WTC11 (cell line): ENCODE data around the gene KAT2B. TPM values are rescaled to one million over a fixed set of nuclear protein-coding genes. Genes with fewer than 3 reads are reported as not detected.

ENCODE experiments used
- ATAC-seq: fragments of 200-7000 bp; cut with Tn5 transposase; 2 replicates; pipeline ENCODE4 v1.10.0; 2021; ENCODE audit warnings: mild to moderate bottlenecking, moderate library complexity
- CTCF ChIA-PET: fragments of 300-600 bp; sonication (Branson Sonifier 250); formaldehyde crosslinking; loops from one replicate; lab custom pipeline; 2021; ENCODE audit warnings: antibody characterized with exemption; lab: Charles Lee
- POLR2A ChIA-PET: fragments of 350-600 bp; sonication (Branson Sonifier 250); formaldehyde crosslinking; loops from one replicate; lab custom pipeline; 2021; ENCODE audit warnings: antibody characterized with exemption; lab: Charles Lee
- DNase-seq: peaks from one replicate; pipeline ENCODE4 v3.0.0; 2021; ENCODE audit warnings: low spot score
- H3K27ac Mint-ChIP-seq: 2 replicates; pipeline ENCODE4 v1.8.0; 2021; ENCODE audit warnings: mixed read lengths
- H3K27me3 Mint-ChIP-seq: 2 replicates; pipeline ENCODE4 v1.8.0; 2021; ENCODE audit warnings: low read depth, mild to moderate bottlenecking, moderate library complexity, mixed read lengths
- H3K36me3 Mint-ChIP-seq: 2 replicates; pipeline ENCODE4 v1.8.0; 2021; ENCODE audit warnings: mixed read lengths
- H3K4me1 Mint-ChIP-seq: 2 replicates; pipeline ENCODE4 v1.8.0; 2022; ENCODE audit warnings: mixed read lengths
- H3K4me3 Mint-ChIP-seq: 2 replicates; pipeline ENCODE4 v1.8.0; 2021; ENCODE audit warnings: mild to moderate bottlenecking, moderate library complexity, mixed read lengths
- H3K9me3 Mint-ChIP-seq: 2 replicates; pipeline ENCODE4 v1.8.0; 2021; ENCODE audit warnings: mixed read lengths
- E2F1 ChIP-seq: sonication (generic); formaldehyde crosslinking; IDR thresholded peaks from 2 replicates; pipeline ENCODE4 v1.8.0; 2022; ENCODE audit warnings: mild to moderate bottlenecking, missing genetic modification reagents
- E2F5 ChIP-seq: sonication (generic); formaldehyde crosslinking; IDR thresholded peaks from 2 replicates; pipeline ENCODE4 v1.8.1; 2022; ENCODE audit warnings: mild to moderate bottlenecking, moderate library complexity, missing genetic modification reagents
- ELF4 ChIP-seq: sonication (generic); formaldehyde crosslinking; IDR thresholded peaks from 2 replicates; pipeline ENCODE4 v1.8.1; 2022; ENCODE audit warnings: low read depth, mild to moderate bottlenecking, moderate library complexity, missing genetic modification reagents
- ESRRA ChIP-seq: sonication (generic); formaldehyde crosslinking; IDR thresholded peaks from 2 replicates; pipeline ENCODE4 v1.8.1; 2022; ENCODE audit warnings: mild to moderate bottlenecking, missing genetic modification reagents, borderline replicate concordance
- GTF2I ChIP-seq: fragments of 250-450 bp; sonication (Bioruptor Pico); conservative IDR thresholded peaks from 2 replicates; pipeline ENCODE4 v1.4.0; 2021; ENCODE audit warnings: mild to moderate bottlenecking
- JAZF1 ChIP-seq: fragments of 250-450 bp; sonication (Bioruptor Pico); IDR thresholded peaks from 2 replicates; pipeline ENCODE4 v1.9.0; 2021; ENCODE audit warnings: moderate library complexity, mild to moderate bottlenecking, inconsistent platforms
- KAT7 ChIP-seq: sonication (generic); formaldehyde crosslinking; IDR thresholded peaks from 2 replicates; pipeline ENCODE4 v1.8.1; 2023; ENCODE audit warnings: missing genetic modification reagents, mild to moderate bottlenecking, borderline replicate concordance
- MXD4 ChIP-seq: fragments of 250-450 bp; sonication (Bioruptor Pico); IDR thresholded peaks from 2 replicates; pipeline ENCODE4 v1.8.0; 2021; ENCODE audit warnings: mild to moderate bottlenecking, moderate library complexity, borderline replicate concordance
- RORB ChIP-seq: fragments of 250-450 bp; sonication (Bioruptor Pico); IDR thresholded peaks from 2 replicates; pipeline ENCODE4 v1.9.0; 2021; ENCODE audit warnings: mild to moderate bottlenecking
- SMAD4 ChIP-seq: sonication (generic); formaldehyde crosslinking; IDR thresholded peaks from 2 replicates; pipeline ENCODE4 v1.8.0; 2022; ENCODE audit warnings: mild to moderate bottlenecking, missing genetic modification reagents
- SP1 ChIP-seq: sonication (generic); formaldehyde crosslinking; conservative IDR thresholded peaks from 2 replicates; pipeline ENCODE4 v1.8.1; 2022; ENCODE audit warnings: missing genetic modification reagents
- ZNF317 ChIP-seq: sonication (generic); formaldehyde crosslinking; IDR thresholded peaks from 2 replicates; pipeline ENCODE4 v1.8.1; 2023; ENCODE audit warnings: low read depth, mild to moderate bottlenecking, moderate library complexity, missing genetic modification reagents, borderline replicate concordance
- ZNF423 ChIP-seq: fragments of 250-450 bp; sonication (Bioruptor Pico); IDR thresholded peaks from 2 replicates; pipeline ENCODE4 v2.1.2; 2022; ENCODE audit warnings: mild to moderate bottlenecking, moderate library complexity
- ZNF425 ChIP-seq: fragments of 250-450 bp; sonication (Bioruptor Pico); conservative IDR thresholded peaks from 2 replicates; pipeline ENCODE4 v1.9.0; 2021; ENCODE audit warnings: mild to moderate bottlenecking
- total RNA-seq: library from RNA; stranded (reverse); gene quantifications from 3 replicates; pipeline ENCODE4 v1.2.3, GENCODE V29; 2021
- TF ChIP-seq, protein P1 (sequence below): sonication (generic); formaldehyde crosslinking; IDR thresholded peaks from 2 replicates; pipeline ENCODE4 v1.8.1; 2023; ENCODE audit warnings: mild to moderate bottlenecking, missing genetic modification reagents
- TF ChIP-seq, protein P2 (sequence below): sonication (generic); formaldehyde crosslinking; IDR thresholded peaks from 2 replicates; pipeline ENCODE4 v1.8.0; 2023; ENCODE audit warnings: missing genetic modification reagents, mild to moderate bottlenecking, borderline replicate concordance

KAT2B gene
- total RNA-seq, 1 experiment from 2014 or later = 2.7 TPM

- TF ChIP-seq E2F1 (CRISPR knock-in tag) (no peak), ZNF317 (no peak), ZNF423 (CRISPR knock-in tag) (no peak), SP1 (CRISPR knock-in tag) (no peak)
These were observed 24.1 kb downstream of the KAT2B start (continued) for GRCh38 chr3:20064387-20064786.

DNA sequence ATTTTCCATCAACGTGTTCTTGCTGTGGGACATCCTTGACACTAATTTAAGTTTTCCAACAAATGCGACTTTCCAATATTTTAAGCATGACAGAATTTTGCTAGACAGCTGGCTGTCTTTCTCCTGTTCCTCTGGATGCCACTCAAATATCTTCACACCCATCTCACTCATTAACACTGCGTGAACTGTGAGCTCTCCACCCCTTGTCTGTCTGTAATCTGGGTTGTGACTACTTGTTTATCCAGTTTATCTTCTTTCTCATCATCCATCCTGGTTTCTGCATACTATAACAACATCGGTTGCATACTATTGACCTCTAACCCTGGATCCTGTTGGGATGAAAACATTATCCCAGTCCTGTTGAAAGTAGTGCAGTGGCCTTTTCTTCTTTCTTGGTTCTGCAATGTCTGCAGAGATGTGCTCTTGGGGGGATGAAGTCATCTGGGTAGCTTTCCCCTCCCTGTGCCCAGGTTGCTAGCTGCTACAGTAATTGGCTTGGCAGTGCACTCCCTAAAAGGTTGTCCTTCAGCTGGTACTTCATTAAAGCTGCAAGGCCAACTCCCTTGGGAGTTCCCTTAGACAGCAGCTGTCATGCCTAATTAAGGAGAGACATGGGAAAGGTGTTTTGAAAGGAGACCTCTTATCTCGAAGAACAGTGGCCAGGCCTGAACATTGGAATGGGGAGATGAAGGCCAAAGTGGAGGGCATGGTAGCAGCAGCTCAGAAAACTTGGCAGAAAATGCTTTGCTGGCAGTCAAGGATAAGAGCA is 24.7 kb downstream of the KAT2B start:
- POLR2A ChIA-PET = no interaction called here
- CTCF ChIA-PET = no interaction called here
- peaks cover 7% of the 10 kb centered on the region; the same call in 1 of the 2 replicates for H3K4me1 Mint-ChIP-seq
- no peaks in the 10 kb centered on the region for H3K36me3 Mint-ChIP-seq
- H3K4me3 Mint-ChIP-seq = no peak overlapping the region
- ATAC-seq (no peak), DNase-seq (no peak)
- no peak for TF ChIP-seq ZNF425
- TF ChIP-seq RORB = no peak
- TF ChIP-seq GTF2I (CRISPR knock-in tag) = no peak
- TF ChIP-seq KAT7 (CRISPR knock-in tag) = no peak
- no peak for TF ChIP-seq ESRRA (CRISPR knock-in tag)
- TF ChIP-seq, protein P1, sequence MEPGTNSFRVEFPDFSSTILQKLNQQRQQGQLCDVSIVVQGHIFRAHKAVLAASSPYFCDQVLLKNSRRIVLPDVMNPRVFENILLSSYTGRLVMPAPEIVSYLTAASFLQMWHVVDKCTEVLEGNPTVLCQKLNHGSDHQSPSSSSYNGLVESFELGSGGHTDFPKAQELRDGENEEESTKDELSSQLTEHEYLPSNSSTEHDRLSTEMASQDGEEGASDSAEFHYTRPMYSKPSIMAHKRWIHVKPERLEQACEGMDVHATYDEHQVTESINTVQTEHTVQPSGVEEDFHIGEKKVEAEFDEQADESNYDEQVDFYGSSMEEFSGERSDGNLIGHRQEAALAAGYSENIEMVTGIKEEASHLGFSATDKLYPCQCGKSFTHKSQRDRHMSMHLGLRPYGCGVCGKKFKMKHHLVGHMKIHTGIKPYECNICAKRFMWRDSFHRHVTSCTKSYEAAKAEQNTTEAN (CRISPR knock-in tag) = no peak
- TF ChIP-seq, protein P2, sequence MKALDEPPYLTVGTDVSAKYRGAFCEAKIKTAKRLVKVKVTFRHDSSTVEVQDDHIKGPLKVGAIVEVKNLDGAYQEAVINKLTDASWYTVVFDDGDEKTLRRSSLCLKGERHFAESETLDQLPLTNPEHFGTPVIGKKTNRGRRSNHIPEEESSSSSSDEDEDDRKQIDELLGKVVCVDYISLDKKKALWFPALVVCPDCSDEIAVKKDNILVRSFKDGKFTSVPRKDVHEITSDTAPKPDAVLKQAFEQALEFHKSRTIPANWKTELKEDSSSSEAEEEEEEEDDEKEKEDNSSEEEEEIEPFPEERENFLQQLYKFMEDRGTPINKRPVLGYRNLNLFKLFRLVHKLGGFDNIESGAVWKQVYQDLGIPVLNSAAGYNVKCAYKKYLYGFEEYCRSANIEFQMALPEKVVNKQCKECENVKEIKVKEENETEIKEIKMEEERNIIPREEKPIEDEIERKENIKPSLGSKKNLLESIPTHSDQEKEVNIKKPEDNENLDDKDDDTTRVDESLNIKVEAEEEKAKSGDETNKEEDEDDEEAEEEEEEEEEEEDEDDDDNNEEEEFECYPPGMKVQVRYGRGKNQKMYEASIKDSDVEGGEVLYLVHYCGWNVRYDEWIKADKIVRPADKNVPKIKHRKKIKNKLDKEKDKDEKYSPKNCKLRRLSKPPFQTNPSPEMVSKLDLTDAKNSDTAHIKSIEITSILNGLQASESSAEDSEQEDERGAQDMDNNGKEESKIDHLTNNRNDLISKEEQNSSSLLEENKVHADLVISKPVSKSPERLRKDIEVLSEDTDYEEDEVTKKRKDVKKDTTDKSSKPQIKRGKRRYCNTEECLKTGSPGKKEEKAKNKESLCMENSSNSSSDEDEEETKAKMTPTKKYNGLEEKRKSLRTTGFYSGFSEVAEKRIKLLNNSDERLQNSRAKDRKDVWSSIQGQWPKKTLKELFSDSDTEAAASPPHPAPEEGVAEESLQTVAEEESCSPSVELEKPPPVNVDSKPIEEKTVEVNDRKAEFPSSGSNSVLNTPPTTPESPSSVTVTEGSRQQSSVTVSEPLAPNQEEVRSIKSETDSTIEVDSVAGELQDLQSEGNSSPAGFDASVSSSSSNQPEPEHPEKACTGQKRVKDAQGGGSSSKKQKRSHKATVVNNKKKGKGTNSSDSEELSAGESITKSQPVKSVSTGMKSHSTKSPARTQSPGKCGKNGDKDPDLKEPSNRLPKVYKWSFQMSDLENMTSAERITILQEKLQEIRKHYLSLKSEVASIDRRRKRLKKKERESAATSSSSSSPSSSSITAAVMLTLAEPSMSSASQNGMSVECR = no peak
- TF ChIP-seq E2F5 = no peak
- TF ChIP-seq JAZF1 = no peak
- no peak for TF ChIP-seq SMAD4
- TF ChIP-seq MXD4 (CRISPR knock-in tag) = no peak
- no peak for TF ChIP-seq ELF4 (CRISPR knock-in tag)
- no peak overlapping the region for H3K27ac Mint-ChIP-seq
- peaks cover 25% of the 10 kb centered on the region for H3K27me3 Mint-ChIP-seq
- H3K9me3 Mint-ChIP-seq = peaks cover 1% of the 10 kb centered on the region; the same call in 1 of the 2 replicates
